Measurements from ENCODE around the gene WWC2.

WWC2 gene

DNA sequence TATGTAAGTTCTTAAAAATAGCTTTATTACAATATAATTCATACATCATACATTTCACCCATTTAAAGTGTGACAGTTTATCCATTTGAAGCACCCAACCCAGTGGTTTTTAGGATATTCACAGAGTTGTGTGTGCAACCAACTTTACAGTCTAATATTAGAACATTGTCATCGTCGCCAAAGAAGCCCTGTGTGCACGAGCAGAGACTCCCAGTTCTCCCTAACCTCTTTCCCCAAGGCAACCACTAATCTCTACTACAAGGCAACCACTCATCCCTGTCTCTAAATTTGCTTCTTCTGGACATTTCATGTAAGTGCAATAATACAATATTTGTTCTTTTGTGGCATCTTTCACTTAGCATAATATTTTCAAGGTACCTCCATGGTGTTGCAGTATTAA, 173.3 kb downstream of the WWC2 start:
- TF ChIP-seq, protein P1, sequence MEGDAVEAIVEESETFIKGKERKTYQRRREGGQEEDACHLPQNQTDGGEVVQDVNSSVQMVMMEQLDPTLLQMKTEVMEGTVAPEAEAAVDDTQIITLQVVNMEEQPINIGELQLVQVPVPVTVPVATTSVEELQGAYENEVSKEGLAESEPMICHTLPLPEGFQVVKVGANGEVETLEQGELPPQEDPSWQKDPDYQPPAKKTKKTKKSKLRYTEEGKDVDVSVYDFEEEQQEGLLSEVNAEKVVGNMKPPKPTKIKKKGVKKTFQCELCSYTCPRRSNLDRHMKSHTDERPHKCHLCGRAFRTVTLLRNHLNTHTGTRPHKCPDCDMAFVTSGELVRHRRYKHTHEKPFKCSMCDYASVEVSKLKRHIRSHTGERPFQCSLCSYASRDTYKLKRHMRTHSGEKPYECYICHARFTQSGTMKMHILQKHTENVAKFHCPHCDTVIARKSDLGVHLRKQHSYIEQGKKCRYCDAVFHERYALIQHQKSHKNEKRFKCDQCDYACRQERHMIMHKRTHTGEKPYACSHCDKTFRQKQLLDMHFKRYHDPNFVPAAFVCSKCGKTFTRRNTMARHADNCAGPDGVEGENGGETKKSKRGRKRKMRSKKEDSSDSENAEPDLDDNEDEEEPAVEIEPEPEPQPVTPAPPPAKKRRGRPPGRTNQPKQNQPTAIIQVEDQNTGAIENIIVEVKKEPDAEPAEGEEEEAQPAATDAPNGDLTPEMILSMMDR (IDR thresholded peaks at IDR 0.05): no peak

DNA sequence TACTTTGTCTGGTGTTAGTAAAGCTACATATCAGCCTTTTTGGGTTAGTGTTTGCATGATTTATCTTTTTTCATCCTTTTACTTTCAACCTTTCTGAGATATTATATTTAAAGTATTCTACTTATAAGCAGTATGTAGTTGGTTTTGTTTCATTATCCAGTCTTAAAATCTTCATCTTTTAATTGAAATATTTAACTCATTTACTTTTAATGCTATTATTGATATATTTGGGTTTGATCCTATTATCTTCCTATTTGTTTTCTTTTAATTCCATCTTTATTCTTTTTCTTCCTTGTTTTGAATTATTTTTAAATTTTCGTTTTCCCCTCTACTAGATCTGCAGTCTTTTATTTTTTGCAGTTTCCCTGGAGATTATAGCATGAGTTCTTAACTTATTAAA, 177.0 kb downstream of the WWC2 start:
- TF ChIP-seq, protein P1 (IDR thresholded peaks at IDR 0.05): no peak

DNA sequence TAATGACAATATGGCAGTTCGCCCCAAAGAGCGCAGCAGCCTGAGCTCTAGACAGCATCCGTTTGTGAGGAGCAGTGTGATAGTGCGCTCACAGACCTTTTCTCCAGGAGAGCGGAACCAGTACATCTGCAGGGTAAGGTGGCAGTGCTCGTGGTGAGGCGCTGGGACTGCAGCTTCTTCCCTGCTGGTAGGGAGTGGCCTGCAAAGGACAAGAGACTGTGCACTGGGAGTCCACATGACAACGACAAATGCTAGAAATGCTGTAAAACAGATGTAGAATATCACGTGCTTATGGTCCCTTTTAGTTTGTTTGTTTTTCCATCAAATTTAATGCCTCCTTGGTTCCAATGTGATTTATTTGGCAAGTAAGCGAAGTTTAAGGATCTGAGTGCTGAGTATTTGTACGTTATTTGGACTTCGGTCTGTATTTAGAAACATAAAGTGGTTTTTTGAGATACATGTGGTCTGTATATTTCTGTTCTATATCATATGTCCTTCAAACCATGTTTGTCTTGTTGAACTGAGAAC, 185.3 kb downstream of the WWC2 start:
- TF ChIP-seq, protein P1 (IDR thresholded peaks at IDR 0.05): no peak

DNA sequence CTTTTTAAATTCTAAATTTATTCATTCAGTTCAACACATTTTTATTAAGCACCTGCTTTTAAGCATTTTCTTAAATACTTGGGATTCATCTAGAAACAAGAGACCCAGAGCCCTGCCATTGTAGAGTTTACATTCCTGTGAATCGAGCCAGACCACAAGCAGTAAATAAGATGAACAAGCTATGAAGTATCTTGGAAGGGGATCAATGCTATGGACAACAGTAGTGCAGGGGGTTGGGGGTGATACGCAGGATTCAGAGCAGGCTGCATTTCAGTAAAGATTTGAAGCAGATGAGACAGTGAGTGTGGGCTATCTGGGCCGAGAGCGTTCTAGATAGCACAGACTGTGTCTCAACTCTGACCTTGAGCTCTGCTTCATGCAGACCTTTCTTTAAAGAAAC, 185.9 kb downstream of the WWC2 start:
- TF ChIP-seq, protein P1 (IDR thresholded peaks at IDR 0.05): no peak

DNA sequence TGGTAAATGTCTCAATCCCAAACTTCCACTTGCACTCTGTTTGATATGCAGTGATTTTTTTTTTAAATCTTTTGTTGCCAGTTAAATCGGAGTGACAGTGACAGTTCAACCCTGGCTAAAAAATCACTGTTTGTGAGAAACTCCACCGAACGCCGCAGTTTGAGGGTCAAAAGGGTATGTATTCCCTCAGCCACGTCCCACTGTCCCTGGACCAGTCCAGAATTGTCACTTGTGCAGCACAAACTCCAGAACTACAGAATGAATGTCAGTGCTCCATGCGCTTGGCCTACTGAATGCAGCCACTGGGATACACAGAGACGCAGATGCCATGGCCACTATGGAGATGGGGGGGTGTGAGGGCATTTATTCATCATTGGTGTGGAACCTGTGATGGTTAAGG, 186.8 kb downstream of the WWC2 start:
- TF ChIP-seq, protein P1 (IDR thresholded peaks at IDR 0.05): no peak

DNA sequence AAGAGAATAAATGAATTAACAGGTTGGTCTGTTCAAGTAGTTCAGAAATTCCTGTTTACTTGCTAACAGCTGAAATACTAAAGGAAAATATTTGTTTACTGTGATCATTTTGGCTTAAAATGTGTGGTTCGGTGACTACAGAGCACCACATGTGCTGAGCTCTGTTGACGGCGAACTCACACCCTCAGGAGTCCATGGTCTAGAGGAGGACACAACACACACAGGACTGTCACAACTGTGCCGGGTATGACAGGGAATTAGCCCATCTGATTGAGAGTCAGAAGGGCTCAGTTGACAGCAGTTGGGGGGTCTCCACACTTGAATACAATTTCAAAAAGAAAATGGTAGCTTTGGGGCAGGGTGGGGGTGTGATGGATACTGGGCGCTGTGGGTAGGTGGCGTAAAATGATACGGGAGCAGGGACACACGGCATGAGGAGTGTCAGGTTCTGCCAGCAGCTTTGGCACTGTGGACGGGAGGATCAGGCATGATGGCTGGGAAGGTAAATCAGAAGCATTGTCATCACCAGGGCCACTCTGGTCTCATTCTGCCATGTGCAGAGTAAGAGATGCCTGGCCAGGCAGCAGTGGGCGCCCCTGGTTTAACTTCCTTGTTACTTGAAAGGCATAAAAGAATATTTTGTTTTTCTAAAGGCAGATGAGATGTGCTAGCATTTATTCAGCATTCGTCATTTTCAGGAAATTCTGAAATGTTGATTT, 187.7 kb downstream of the WWC2 start:
- TF ChIP-seq, protein P1 (IDR thresholded peaks at IDR 0.05): no peak

DNA sequence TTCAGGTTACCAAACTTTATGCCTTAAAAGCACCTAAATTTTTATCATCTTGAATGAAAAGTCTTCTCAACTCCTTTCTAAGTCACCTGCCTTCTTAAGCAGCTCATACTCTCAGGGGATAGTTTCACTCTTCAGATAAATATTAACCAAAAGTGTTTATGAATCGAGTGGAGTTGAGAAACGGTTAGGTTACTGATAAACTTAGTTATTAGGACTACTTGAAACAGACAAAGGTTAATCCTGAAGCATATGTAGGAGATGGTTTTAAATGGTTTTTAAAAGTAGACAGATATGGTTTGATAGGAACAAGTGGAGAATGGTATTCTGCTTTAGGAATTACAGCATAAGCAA, 188.2 kb downstream of the WWC2 start:
- TF ChIP-seq, protein P1 (IDR thresholded peaks at IDR 0.05): no peak

DNA sequence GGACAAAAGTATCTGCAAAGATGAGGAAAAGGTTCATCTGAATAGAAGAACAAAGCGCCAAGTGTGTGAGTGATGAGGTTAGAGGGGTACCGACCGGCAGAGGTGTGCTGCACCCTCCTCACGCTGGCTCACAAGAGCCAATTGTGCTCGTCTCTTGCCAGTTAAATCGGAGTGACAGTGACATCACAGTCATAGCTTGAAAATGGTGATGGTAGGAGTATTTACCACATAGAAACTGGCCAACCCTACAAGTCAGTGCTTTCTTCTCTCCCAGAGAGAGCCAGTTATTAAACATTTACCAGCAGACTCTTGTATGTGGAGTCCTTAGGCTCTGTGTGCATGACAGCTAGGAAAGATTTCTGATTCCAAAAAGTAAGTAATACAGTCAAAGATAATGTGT, 188.6 kb downstream of the WWC2 start:
- TF ChIP-seq, protein P1 (IDR thresholded peaks at IDR 0.05): no peak

Measured in LNCAP (cell line).